NCI-H2171 treated with DMSO at 0.1 percent for 48 hours (cell line): ENCODE data around the gene PRTG.
A peak's percentile ranks its signal among the peaks of the same experiment; 100 is the strongest.
"Not testable (repeated sequence)": the region's sequence is repeated elsewhere in the genome, so short reads cannot be mapped to it uniquely, and the experiment has no call there.

Experiments
- DNase-seq: peaks from one replicate; lab custom pipeline; 2025; lab: John Stamatoyannopoulos, UW

The PRTG gene

GRCh38 chr15:55743729-55744655 is 1.0 kb upstream of the PRTG start:
- no peak for DNase-seq

GRCh38 chr15:55742498-55742926 is 440 bp downstream of the PRTG start:
- DNase-seq = peak; percentile 46

GRCh38 chr15:55741833-55742497 is 987 bp downstream of the PRTG start:
- no peak for DNase-seq

DNA sequence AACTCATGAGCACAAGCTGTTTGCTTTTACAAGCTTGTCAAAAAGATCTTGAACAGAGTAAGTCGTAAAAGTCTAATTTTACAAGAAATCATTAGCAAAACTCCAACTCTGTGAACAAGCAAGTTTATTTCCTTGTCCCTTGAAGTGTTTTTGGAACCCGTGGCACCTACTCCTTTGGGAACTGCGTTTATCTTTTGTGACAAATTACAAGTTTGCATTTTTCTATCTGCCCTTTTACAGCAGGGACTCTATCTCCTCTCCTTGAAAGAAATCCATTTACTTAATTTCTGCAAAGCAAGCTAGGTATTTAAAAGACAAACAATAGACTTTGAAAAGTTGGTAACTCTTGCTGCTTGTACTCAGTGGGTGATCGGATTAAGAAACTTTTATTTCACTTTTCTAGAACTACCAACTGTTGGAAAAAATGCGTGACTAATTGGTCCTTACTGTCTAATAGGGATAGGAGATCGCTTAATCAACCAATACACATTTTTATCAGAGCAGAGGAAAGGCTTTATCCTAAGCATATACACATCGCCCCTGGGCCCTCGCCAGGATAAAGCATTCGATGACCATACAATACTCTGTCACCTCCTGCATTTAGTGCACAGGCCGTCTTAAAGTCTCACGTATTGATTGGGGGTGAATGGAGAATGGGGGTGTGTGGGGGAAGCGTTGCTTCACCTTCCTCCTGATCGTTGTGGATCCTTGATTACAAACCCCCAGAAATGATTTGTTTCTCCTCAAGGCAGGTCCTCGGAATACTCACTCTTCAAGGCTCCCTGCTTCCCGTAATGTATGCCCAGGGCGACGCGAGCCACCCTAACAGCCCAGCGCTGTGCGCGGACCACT is 1.7 kb downstream of the PRTG start:
- DNase-seq = no peak

GRCh38 chr15:55740359-55740878 is 2.5 kb downstream of the PRTG start:
- no peak for DNase-seq

DNA sequence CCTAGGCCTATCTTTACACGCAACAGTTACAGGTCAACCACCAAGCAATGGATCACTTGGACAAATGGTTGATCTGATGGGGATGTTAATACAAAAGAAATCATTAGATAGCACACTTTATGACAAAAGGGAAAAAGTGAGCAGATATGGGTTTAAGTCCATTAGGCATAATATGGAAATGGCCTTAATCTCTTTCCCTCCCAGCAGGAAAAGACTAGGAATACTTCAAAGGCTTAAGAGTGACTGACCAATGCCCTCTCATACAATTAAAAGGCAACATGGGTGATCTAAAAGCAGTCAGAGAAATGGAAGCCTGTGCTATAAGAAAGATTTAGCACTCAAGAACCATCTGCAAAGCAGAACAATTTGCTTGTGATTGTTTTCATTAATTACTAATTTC is 3.3 kb downstream of the PRTG start:
- no peak for DNase-seq

- DNase-seq = no peak
Measured at GRCh38 chr15:55738715-55739114, 4.2 kb downstream of the PRTG start.

GRCh38 chr15:55737373-55737772 is 5.6 kb downstream of the PRTG start:
- DNase-seq = no peak

DNA sequence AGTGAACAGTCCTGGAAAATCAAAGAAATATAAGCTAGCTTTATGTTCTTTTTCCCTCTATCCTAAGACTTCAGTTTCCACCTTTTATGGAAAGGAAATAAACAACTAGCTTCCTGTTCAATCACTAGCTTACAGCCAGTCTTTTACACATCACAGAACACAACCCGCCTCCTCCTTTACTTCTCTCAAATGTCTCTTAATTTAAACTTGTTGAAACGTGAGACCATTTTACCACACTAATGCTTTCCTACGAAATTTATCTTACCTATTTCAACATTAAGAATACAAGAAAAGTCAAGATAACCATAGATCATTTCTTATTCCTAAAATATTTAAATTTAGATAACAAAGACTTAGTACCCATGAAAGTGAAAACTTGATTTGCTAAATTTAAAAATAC is 6.2 kb downstream of the PRTG start:
- no peak for DNase-seq

DNA sequence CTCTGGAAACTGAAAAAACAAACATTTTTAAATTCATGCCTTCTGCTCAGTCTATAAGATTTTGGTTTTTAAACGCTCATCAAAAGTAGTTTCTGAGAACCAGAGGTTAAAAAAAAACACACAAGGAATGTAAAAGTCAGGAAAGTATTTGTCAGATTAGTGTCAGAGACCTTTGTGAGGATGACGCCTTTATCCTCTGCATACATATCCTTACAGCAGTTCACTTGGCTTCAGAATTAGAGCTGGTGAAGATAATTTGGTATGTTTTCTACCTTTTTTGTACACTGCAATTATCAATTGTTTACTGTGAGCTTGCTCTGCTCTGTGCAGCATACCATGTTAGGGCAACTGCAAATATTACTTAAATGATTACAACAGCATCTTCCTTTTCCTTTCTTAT is 8.3 kb downstream of the PRTG start:
- no peak for DNase-seq

GRCh38 chr15:55733461-55733860 is 9.5 kb downstream of the PRTG start:
- not testable (repeated sequence) for DNase-seq

DNA sequence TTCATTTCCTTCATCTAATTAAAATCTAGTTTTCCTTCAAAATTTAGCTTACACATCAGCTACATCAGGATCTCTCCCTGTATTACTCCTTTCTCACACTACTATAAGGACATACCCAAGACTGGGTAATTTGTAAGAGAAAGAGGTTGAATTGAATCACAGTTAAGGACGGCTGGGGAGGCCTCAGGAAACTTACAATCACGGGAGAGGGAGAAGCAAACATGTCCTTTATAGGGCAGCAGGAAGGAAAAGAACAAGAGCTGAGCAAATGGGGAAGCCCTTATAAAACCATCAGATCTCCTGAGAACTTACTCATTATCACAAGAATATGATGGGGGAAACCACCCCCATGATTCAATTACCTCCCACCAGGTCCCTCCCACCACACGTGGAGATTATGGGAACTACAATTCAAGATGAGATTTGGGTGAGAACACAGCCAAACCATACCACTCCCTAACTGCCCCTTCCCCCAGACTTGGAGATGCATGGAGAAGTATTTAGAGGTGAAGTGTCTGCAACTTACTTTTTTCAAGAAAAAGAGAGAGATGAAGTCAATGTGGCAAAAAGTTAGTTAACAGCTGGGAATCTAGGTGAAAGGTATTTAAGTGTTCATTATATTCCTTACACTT is 21.3 kb downstream of the PRTG start:
- DNase-seq = no peak

GRCh38 chr15:55715355-55716076 is 27.4 kb downstream of the PRTG start:
- no peak for DNase-seq

DNA sequence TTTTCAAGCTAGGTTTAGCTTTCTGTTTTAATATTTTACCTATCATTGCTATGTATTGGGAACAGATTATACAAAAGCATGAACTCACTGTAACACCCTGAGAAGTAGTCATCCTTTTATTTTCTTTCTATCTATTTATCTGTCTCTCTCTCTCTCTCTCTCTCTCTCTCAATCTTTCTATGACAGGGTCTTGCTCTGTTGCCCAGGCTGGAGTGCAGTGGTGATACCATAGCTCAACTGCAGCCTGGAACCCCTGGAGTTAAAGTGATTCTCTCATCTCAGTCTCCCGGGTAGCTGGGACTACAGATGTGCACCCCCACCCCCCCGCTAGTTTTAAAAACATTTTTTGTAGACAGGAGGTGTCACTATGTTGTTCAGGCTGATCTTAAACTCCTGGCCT is 28.9 kb downstream of the PRTG start:
- no peak for DNase-seq

GRCh38 chr15:55712363-55712762 is 30.6 kb downstream of the PRTG start:
- DNase-seq = no peak

GRCh38 chr15:55710286-55710685 is 32.7 kb downstream of the PRTG start:
- DNase-seq = no peak

GRCh38 chr15:55709458-55709857 is 33.5 kb downstream of the PRTG start:
- DNase-seq = no peak

DNA sequence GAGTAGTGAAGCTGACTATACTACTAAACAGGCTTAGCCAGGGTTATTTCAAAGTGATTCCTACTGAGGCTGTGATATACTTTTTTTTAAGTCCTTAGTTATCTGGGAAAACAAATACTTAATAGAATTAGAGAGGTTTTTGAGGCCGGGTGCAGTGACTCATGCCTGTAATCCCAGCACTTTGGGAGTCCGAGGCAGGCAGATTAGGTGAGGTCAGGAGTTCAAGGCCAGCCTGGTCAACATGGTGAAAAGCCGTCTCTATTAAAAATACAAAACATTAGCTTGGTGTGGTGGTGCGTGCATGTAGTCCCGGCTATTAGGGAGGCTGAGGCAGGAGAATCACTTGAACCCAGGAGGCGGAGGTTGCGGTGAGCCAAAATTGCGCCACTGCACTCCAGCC is 34.2 kb downstream of the PRTG start:
- no peak for DNase-seq

- no peak for DNase-seq
Measured at GRCh38 chr15:55707951-55708350, 35.0 kb downstream of the PRTG start.

- DNase-seq = no peak
Measured at GRCh38 chr15:55707518-55707917, 35.4 kb downstream of the PRTG start.

DNA sequence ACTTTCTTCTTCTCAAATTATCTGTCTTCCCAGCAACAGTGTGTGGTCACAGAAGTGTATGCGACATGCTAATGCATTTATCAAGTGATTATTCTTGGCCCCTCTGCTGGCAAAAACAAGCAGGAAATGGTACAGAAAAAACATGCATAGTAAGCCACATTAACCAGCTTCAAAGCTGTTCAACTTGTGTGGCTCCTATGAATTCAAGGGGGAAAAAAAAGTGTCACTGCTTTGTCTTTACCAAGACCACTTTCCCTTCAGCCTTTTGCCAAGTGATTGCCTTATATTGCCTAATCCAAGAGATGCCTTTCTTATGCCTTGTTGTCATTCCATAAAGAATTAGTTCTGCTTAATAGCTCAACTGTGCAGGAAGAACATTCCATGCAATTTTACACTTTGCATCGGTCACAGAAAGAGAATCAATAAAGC is 39.1 kb downstream of the PRTG start:
- DNase-seq = no peak
